B cell (primary cell): ENCODE data around the gene ATP1B3.

Source experiments
- CTCF ChIP-seq: fragments of 200-600 bp; IDR thresholded peaks from one replicate; pipeline ENCODE4 v1.8.0; 2022; ENCODE audit warnings: antibody characterized with exemption, mild to moderate bottlenecking
- EZH2 ChIP-seq: IDR thresholded peaks from 2 replicates; pipeline ENCODE4 v1.6.1; 2012; ENCODE audit warnings: borderline replicate concordance, low read depth, mild to moderate bottlenecking, moderate library complexity, low read length; ENCODE audit not compliant: insufficient read depth, poor library complexity, severe bottlenecking

GRCh38 chr3:141858312-141858711 lies 18.1 kb upstream of the ATP1B3 start:
- TF ChIP-seq CTCF (no peak), EZH2 (no peak)
